SH-SY5Y (cell line): ENCODE data around the gene C1QTNF2.

Source experiments
- GATA2 ChIP-seq: IDR thresholded peaks from 2 replicates; pipeline ENCODE4 v1.6.1; 2011; ENCODE audit warnings: mild to moderate bottlenecking, low read depth, low read length
- GATA3 ChIP-seq: IDR thresholded peaks from 2 replicates; pipeline ENCODE4 v1.6.1; 2011; ENCODE audit warnings: low read depth, mild to moderate bottlenecking, low read length, moderate library complexity

- no peak for TF ChIP-seq GATA3
- no peak for TF ChIP-seq GATA2
Observed at GRCh38 chr5:160360310-160360709, 10.1 kb downstream of the C1QTNF2 start.
